Activated CD4-positive, alpha-beta T cell treated with anti-CD3 and anti-CD28 coated beads, Interleukin-2, amount 50 U/mL, for 48 hours (primary cell): Measurements from ENCODE around the gene DMXL2.
"Not testable (repeated sequence)": the region's sequence is repeated elsewhere in the genome, so short reads cannot be mapped to it uniquely, and the experiment has no call there.

ENCODE experiments used
- DNase-seq, 2 experiments: peaks; one replicate each; pipeline ENCODE4 v3.0.0-alpha.2; 2020

Gene DMXL2

GRCh38 chr15:51576286-51576850, 46.2 kb downstream of the DMXL2 start:
- DNase-seq = no peak

GRCh38 chr15:51575775-51576174, 46.8 kb downstream of the DMXL2 start:
- no peak for DNase-seq

- DNase-seq = not testable (repeated sequence)
Measured at GRCh38 chr15:51573352-51573751, 49.2 kb downstream of the DMXL2 start.

GRCh38 chr15:51568939-51569784, 53.4 kb downstream of the DMXL2 start:
- not testable (repeated sequence) for DNase-seq

- DNase-seq = no peak
Measured at GRCh38 chr15:51561271-51561670, 61.3 kb downstream of the DMXL2 start.

GRCh38 chr15:51558876-51559275, 63.7 kb downstream of the DMXL2 start:
- DNase-seq = no peak

- DNase-seq = no peak
Measured at GRCh38 chr15:51558411-51558810, 64.2 kb downstream of the DMXL2 start.

- DNase-seq = no peak
Measured at GRCh38 chr15:51550841-51551240, 71.7 kb downstream of the DMXL2 start.

GRCh38 chr15:51547656-51548055, 74.9 kb downstream of the DMXL2 start:
- DNase-seq = no peak

GRCh38 chr15:51536965-51537574, 85.5 kb downstream of the DMXL2 start:
- no peak for DNase-seq

- DNase-seq = no peak
Measured at GRCh38 chr15:51533672-51534398, 88.7 kb downstream of the DMXL2 start.

- no peak for DNase-seq
Measured at GRCh38 chr15:51526955-51527354, 95.6 kb downstream of the DMXL2 start.

GRCh38 chr15:51524376-51524775, 98.2 kb downstream of the DMXL2 start:
- DNase-seq = no peak

- no peak for DNase-seq
Measured at GRCh38 chr15:51516291-51516690, 106.3 kb downstream of the DMXL2 start.

- no peak for DNase-seq
Measured at GRCh38 chr15:51505251-51505650, 117.3 kb downstream of the DMXL2 start.

- DNase-seq = no peak
Measured at GRCh38 chr15:51503003-51503402, 119.6 kb downstream of the DMXL2 start.

- DNase-seq = no peak
Measured at GRCh38 chr15:51499379-51499976, 123.1 kb downstream of the DMXL2 start.

- no peak for DNase-seq
Measured at GRCh38 chr15:51497806-51498205, 124.8 kb downstream of the DMXL2 start.

- DNase-seq = no peak
Measured at GRCh38 chr15:51496246-51496645, 126.3 kb downstream of the DMXL2 start.

- DNase-seq = no peak
Measured at GRCh38 chr15:51494411-51495314, 127.9 kb downstream of the DMXL2 start.

GRCh38 chr15:51493892-51494291, 128.7 kb downstream of the DMXL2 start:
- no peak for DNase-seq

GRCh38 chr15:51492528-51492927, 130.0 kb downstream of the DMXL2 start:
- no peak for DNase-seq
